GM18909 (cell line): ENCODE measurements around the gene PYHIN1.

Experiments
- ATAC-seq: cut with Tn5 transposase; IDR thresholded peaks from one replicate; pipeline ENCODE4 v1.9.1; 2021; ENCODE audit warnings: mild to moderate bottlenecking; ENCODE audit not compliant: unreplicated experiment, poor library complexity

Gene PYHIN1

GRCh38 chr1:158931055-158931737, at the start of gene PYHIN1:
TSS of gene PYHIN1 (plus strand) at chr1:158931552. CDS start at chr1:158936911, 5,359 bp downstream.
- ATAC-seq: peak; percentile 60

- ATAC-seq: no peak
Observed at GRCh38 chr1:158893654-158894053, 37.7 kb upstream of the PYHIN1 start.

- no peak for ATAC-seq
Observed at GRCh38 chr1:158898722-158899121, 32.6 kb upstream of the PYHIN1 start.

- ATAC-seq: no peak
Observed at GRCh38 chr1:158901623-158902022, 29.7 kb upstream of the PYHIN1 start.

- no peak for ATAC-seq
Observed at GRCh38 chr1:158916085-158916484, 15.3 kb upstream of the PYHIN1 start.

GRCh38 chr1:158924677-158925076, 6.7 kb upstream of the PYHIN1 start:
- ATAC-seq: no peak

GRCh38 chr1:158930504-158930903, 848 bp upstream of the PYHIN1 start:
- peak; percentile 53 for ATAC-seq

GRCh38 chr1:158932171-158932570, 819 bp downstream of the PYHIN1 start:
- ATAC-seq: no peak

GRCh38 chr1:158933621-158934020, 2.3 kb downstream of the PYHIN1 start:
- no peak for ATAC-seq

GRCh38 chr1:158939180-158939579, 7.8 kb downstream of the PYHIN1 start:
- no peak for ATAC-seq

- ATAC-seq: no peak
Observed at GRCh38 chr1:158941317-158941716, 10.0 kb downstream of the PYHIN1 start.

GRCh38 chr1:158942490-158942889, 11.1 kb downstream of the PYHIN1 start:
- no peak for ATAC-seq

GRCh38 chr1:158943059-158943458, 11.7 kb downstream of the PYHIN1 start:
- no peak for ATAC-seq

- ATAC-seq: no peak
Observed at GRCh38 chr1:158945061-158945460, 13.7 kb downstream of the PYHIN1 start.

GRCh38 chr1:158946785-158947184, 15.4 kb downstream of the PYHIN1 start:
- no peak for ATAC-seq

- peak; percentile 82 for ATAC-seq
Observed at GRCh38 chr1:158951956-158952355, 20.6 kb downstream of the PYHIN1 start.

- peak; percentile 81 for ATAC-seq
Observed at GRCh38 chr1:158952416-158952815, 21.1 kb downstream of the PYHIN1 start.

GRCh38 chr1:158961178-158961577, 29.8 kb downstream of the PYHIN1 start:
- ATAC-seq: no peak

- ATAC-seq: no peak
Observed at GRCh38 chr1:158962983-158963382, 31.6 kb downstream of the PYHIN1 start.

GRCh38 chr1:158969166-158969565, 37.8 kb downstream of the PYHIN1 start:
- ATAC-seq: no peak

GRCh38 chr1:158969855-158970254, 38.5 kb downstream of the PYHIN1 start:
- ATAC-seq: no peak

- no peak for ATAC-seq
Observed at GRCh38 chr1:158972841-158973240, 41.5 kb downstream of the PYHIN1 start.
